KMS-11 (cell line): Measurements from ENCODE around the gene LASP1.

ENCODE experiments used
- H2AFZ ChIP-seq: fragments of 200-600 bp; sonication (generic); 2 replicates; pipeline ENCODE4 v1.6.1; 2016; ENCODE audit warnings: antibody characterized with exemption, mixed run types, low read depth
- H3K27ac ChIP-seq: fragments of 200-600 bp; sonication (generic); 2 replicates; pipeline ENCODE4 v1.6.1; 2016; ENCODE audit warnings: mild to moderate bottlenecking, mixed run types
- H3K27me3 ChIP-seq: fragments of 200-600 bp; sonication (generic); 2 replicates; pipeline ENCODE4 v1.6.1; 2017; ENCODE audit warnings: mild to moderate bottlenecking, low read depth, mixed run types, moderate library complexity; ENCODE audit not compliant: insufficient read depth
- H3K36me3 ChIP-seq: fragments of 200-600 bp; sonication (generic); 2 replicates; pipeline ENCODE4 v1.6.1; 2017; ENCODE audit warnings: mild to moderate bottlenecking, mixed run types; ENCODE audit not compliant: insufficient read depth
- H3K4me1 ChIP-seq: fragments of 200-600 bp; sonication (generic); 2 replicates; pipeline ENCODE4 v1.6.1; 2016; ENCODE audit warnings: mild to moderate bottlenecking, low read depth, mixed run types; ENCODE audit not compliant: poor library complexity, severe bottlenecking
- H3K4me2 ChIP-seq: fragments of 200-600 bp; sonication (generic); 2 replicates; pipeline ENCODE4 v1.7.0; 2016; ENCODE audit warnings: mild to moderate bottlenecking, mixed run types
- H3K4me3 ChIP-seq: fragments of 200-600 bp; sonication (generic); IDR thresholded peaks from 2 replicates; pipeline ENCODE4 v1.6.1; 2017; ENCODE audit warnings: low read depth, low read length, mixed read lengths; ENCODE audit not compliant: insufficient read depth
- H3K79me2 ChIP-seq: fragments of 200-600 bp; sonication (generic); 2 replicates; pipeline ENCODE4 v1.6.1; 2016; ENCODE audit warnings: low read depth, mixed run types; ENCODE audit not compliant: insufficient read depth
- H3K9ac ChIP-seq: fragments of 200-600 bp; sonication (generic); 2 replicates; pipeline ENCODE4 v1.6.1; 2016; ENCODE audit warnings: mild to moderate bottlenecking, mixed run types
- H4K20me1 ChIP-seq: fragments of 200-600 bp; sonication (generic); 2 replicates; pipeline ENCODE4 v1.6.1; 2016; ENCODE audit warnings: mild to moderate bottlenecking, mixed run types; ENCODE audit not compliant: insufficient read depth
- CTCF ChIP-seq: fragments of 200-600 bp; sonication (generic); conservative IDR thresholded peaks from 2 replicates; pipeline ENCODE4 v1.6.1; 2017; ENCODE audit warnings: low read depth, mild to moderate bottlenecking, antibody characterized with exemption, low read length, moderate library complexity, mixed read lengths

The LASP1 gene

GRCh38 chr17:38883592-38884526 is 14.0 kb downstream of the LASP1 start:
- Histone ChIP-seq H3K27ac (no peak overlapping the region), H3K4me1 (peaks cover 32% of the 10 kb centered on the region), H3K79me2 (peaks cover 18% of the 10 kb centered on the region), H3K4me3 (no peak overlapping the region), H4K20me1 (no peaks in the 10 kb centered on the region), H2AFZ (no peak overlapping the region), H3K36me3 (no peaks in the 10 kb centered on the region), H3K27me3 (no peaks in the 10 kb centered on the region), H3K4me2 (no peak overlapping the region), H3K9ac (no peak overlapping the region)
- TF ChIP-seq CTCF, result no peak

- Histone ChIP-seq H3K36me3 (no peaks in the 10 kb centered on the region), H3K9ac (no peak overlapping the region), H2AFZ (no peak overlapping the region), H3K4me2 (no peak overlapping the region), H3K79me2 (peaks cover 15% of the 10 kb centered on the region), H3K27ac (no peak overlapping the region), H3K4me1 (peaks cover 19% of the 10 kb centered on the region), H3K4me3 (no peak overlapping the region), H3K27me3 (no peaks in the 10 kb centered on the region), H4K20me1 (no peaks in the 10 kb centered on the region)
- TF ChIP-seq CTCF, result no peak
Measured at GRCh38 chr17:38885044-38885727, 15.3 kb downstream of the LASP1 start.

- peaks cover 11% of the 10 kb centered on the region for H3K4me1 ChIP-seq
- no peak overlapping the region for H2AFZ ChIP-seq
- no peak overlapping the region for H3K4me2 ChIP-seq
- no peaks in the 10 kb centered on the region for H3K36me3 ChIP-seq
- no peak overlapping the region for H3K9ac ChIP-seq
- peaks cover 7% of the 10 kb centered on the region for H3K79me2 ChIP-seq
- H4K20me1 ChIP-seq, result no peaks in the 10 kb centered on the region
- no peaks in the 10 kb centered on the region for H3K27me3 ChIP-seq
- no peak overlapping the region for H3K4me3 ChIP-seq
- no peak for TF ChIP-seq CTCF
- H3K27ac ChIP-seq, result no peak overlapping the region
Measured at GRCh38 chr17:38885728-38886642, 16.1 kb downstream of the LASP1 start.

DNA sequence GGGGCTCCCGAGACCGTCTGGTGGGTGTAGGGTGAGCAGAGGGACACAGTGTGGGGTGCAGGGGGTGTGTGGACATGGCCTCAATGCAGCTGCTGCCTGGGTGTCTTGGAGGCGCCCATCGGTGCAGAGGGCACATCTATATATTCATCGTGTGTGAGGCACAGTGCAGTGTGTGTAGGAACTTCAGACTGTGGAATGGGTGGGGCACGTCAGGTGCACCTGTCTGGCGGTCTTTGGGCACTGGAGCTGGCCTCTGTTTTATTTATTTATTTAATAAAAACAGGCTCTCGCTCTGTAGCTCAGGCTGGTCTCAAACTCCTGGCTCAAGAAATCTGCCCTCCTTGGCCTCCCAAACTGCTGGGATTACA is 16.8 kb downstream of the LASP1 start:
- Histone ChIP-seq H4K20me1 (no peaks in the 10 kb centered on the region), H3K4me2 (no peak overlapping the region), H3K79me2 (peaks cover under 1% of the 10 kb centered on the region), H3K9ac (no peak overlapping the region), H3K27ac (no peak overlapping the region), H3K4me1 (peaks cover 4% of the 10 kb centered on the region), H3K36me3 (no peaks in the 10 kb centered on the region), H2AFZ (no peak overlapping the region), H3K27me3 (no peaks in the 10 kb centered on the region), H3K4me3 (no peak overlapping the region)
- TF ChIP-seq CTCF, result no peak
